ENCODE data around the gene RAD51AP2.

Gene RAD51AP2

DNA sequence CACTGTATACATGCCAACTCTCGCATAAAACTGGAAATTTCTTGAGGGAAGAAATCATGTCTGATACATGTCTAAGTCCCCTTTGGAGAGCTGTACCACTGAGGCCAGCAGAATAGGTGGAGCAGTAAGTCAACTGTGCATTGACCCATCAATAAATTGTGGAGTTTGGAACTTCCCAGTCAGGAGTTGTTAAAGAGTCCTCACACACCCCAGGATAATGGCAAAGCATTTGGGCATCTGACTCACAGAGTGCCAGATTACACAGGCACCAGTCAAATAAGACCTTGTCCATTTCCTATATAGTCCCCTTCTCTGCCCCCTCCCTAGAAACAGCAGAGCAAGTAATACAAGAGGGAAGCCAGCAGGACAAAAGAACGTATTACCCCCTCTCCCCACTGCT is 32.7 kb upstream of the RAD51AP2 start:
- ChIA-PET CTCF (no interaction called here), POLR2A (no interaction called here)
- no peak overlapping the region for H3K4me3 ChIP-seq (ENCODE audit: low read depth, low read length)
- TF ChIP-seq, protein P1, sequence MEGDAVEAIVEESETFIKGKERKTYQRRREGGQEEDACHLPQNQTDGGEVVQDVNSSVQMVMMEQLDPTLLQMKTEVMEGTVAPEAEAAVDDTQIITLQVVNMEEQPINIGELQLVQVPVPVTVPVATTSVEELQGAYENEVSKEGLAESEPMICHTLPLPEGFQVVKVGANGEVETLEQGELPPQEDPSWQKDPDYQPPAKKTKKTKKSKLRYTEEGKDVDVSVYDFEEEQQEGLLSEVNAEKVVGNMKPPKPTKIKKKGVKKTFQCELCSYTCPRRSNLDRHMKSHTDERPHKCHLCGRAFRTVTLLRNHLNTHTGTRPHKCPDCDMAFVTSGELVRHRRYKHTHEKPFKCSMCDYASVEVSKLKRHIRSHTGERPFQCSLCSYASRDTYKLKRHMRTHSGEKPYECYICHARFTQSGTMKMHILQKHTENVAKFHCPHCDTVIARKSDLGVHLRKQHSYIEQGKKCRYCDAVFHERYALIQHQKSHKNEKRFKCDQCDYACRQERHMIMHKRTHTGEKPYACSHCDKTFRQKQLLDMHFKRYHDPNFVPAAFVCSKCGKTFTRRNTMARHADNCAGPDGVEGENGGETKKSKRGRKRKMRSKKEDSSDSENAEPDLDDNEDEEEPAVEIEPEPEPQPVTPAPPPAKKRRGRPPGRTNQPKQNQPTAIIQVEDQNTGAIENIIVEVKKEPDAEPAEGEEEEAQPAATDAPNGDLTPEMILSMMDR (IDR thresholded peaks at IDR 0.05; ENCODE audit: insufficient read depth, low read length, missing control alignments): no peak
- no peak for DNase-seq (ENCODE audit: low read depth, low spot score)

DNA sequence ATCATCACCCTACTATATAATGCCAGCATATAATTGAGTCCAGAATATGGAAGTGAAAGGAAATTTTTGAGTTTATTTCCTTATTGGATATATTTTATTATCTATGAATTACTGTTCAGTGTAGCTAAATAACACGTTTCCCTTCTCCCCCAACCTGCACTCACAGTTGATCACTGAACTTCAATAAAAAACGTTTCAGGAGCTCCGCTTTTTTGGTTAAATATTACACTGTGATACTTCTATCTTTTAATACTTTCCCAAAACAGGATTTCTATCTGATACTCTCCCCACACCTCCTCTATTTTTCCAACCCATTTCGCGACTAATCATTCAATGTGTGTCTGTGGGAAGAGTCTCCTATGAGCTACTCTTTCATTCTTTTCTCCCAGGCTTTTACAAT is 29.5 kb upstream of the RAD51AP2 start:
- DNase-seq (ENCODE audit: low read depth, low spot score): no peak
- ChIA-PET POLR2A (no interaction called here), CTCF (no interaction called here)
- TF ChIP-seq, protein P1 (IDR thresholded peaks at IDR 0.05; ENCODE audit: insufficient read depth, low read length, missing control alignments): no peak
- H3K4me3 ChIP-seq (ENCODE audit: low read depth, low read length): no peak overlapping the region

DNA sequence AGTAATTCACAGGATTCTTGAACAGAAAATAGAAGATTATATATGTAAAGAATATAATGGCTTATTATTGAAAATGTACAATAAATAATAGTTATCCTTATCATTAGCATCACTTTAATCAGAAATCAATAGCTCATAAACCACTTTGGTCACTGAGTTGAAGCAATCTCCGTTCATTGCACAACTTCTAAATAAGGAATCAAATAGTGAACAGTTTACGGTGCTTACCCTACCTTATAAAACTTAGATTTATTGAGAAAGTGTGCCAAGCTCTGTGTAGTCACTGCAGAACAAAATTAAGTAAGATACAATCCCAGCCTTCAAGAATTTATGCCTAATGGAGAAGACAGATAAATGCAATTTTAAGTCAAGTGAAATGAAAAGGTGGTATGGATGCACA is 29.0 kb upstream of the RAD51AP2 start:
- H3K4me3 ChIP-seq (ENCODE audit: low read depth, low read length): no peak overlapping the region
- POLR2A ChIA-PET: no interaction called here
- CTCF ChIA-PET: no interaction called here
- TF ChIP-seq, protein P1 (IDR thresholded peaks at IDR 0.05; ENCODE audit: insufficient read depth, low read length, missing control alignments): no peak
- DNase-seq (ENCODE audit: low read depth, low spot score): no peak

DNA sequence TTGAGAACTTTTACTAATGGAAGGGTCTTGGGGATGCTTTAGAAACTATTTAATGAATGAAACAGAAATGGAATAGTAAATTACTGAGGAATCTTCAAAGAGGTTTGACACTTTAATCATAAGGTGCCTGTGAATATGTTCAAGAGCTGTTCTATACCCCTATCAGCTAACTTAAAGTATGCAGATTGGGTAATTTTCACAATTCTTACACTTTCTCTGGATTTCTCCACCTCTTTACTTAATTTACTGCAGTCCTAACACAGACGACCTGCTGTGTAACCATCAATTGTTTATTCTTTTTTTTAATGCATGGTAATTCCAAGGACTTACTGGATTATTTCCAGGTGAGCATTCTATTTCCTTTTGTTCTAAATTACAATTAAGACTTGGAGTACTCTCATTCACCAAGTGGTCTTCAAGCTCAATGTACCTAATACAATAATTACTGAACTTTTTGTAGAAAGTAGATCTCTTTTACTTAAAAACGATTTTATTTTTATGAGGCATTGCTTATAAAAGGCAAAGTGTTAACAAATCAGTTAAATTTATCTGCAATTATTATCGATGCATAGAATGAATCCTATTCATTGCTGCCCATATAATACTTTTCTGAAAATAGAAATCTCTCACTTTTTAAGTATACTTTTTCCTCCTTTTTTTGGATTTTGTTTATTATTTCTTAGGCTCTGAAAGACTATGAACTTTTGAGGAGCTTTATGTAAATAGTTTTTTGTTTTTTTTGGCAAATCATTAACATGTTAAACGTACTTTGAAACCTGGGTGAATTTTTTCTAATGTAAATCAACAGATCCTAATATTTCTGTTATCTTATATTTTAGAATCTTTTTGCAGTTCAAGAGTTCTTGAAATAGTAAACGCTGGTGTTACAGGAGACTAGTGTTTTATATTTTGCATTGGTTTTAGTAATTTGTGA is 27.7 kb upstream of the RAD51AP2 start:
- TF ChIP-seq, protein P1 (IDR thresholded peaks at IDR 0.05; ENCODE audit: insufficient read depth, low read length, missing control alignments): no peak
- ChIA-PET CTCF (no interaction called here), POLR2A (no interaction called here)
- no peak overlapping the region for H3K4me3 ChIP-seq (ENCODE audit: low read depth, low read length)
- no peak for DNase-seq (ENCODE audit: low read depth, low spot score)

DNA sequence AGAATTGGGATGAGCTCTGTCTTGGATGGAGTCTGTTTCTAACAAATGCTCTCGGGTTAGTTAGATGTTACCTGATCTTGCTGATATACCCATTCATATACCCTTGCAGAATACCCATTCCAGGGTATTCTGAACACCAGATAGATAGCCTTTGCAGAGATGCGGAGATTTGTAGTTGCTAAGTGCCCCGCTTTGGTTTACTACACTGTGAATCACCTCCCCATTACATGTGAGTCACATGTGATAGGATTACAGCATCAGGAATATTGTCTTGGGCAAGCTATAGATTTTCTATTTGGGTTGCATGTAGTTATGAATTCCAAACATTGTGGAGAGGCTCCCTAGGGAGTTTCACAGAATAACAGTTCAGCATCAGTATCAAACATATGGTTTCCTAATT is 26.0 kb upstream of the RAD51AP2 start:
- CTCF ChIA-PET: interaction anchor here (1.0 to 1.6 kb wide), 4 partner anchors 14 to 102 kb away, joined by 3 to 5 read pairs (median 4); no protein-coding TSS in a partner anchor

DNA sequence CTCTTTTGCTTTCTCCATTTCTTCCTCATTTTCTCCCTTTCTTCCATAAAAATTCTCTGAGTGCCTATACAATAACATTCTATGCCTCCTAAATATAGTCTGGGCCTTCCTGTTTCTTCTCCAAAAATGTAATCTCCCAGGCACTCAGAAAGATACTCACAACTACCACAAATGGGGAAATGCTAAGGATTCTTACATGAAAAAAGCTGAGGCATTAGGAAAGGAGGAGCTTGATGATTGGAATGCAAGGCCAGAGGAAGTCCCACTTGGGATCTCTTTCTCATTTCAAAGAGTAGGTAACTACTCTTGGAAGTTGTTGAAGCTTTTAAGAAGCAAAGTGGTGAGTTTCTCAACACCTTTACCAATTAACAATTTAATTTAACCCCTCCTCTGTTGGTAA is 25.6 kb upstream of the RAD51AP2 start:
- ChIA-PET CTCF (interaction anchor here (1.0 to 1.6 kb wide), 4 partner anchors 14 to 102 kb away, joined by 3 to 5 read pairs (median 4); no protein-coding TSS in a partner anchor), POLR2A (interaction anchor here (0.9 kb wide), 1 partner anchor 241 kb away, joined by 3 read pairs; no protein-coding TSS in a partner anchor)
- no peak for DNase-seq (ENCODE audit: low read depth, low spot score)
- no peak overlapping the region for H3K4me3 ChIP-seq (ENCODE audit: low read depth, low read length)
- TF ChIP-seq, protein P1 (IDR thresholded peaks at IDR 0.05; ENCODE audit: insufficient read depth, low read length, missing control alignments): no peak

More for the DNA sequence above, 26.0 kb upstream of the RAD51AP2 start:
- POLR2A ChIA-PET: interaction anchor here (0.9 kb wide), 1 partner anchor 241 kb away, joined by 3 read pairs; no protein-coding TSS in a partner anchor
- DNase-seq (ENCODE audit: low read depth, low spot score): no peak
- H3K4me3 ChIP-seq (ENCODE audit: low read depth, low read length): no peak overlapping the region
- TF ChIP-seq, protein P1 (IDR thresholded peaks at IDR 0.05; ENCODE audit: insufficient read depth, low read length, missing control alignments): no peak
